Adipocyte (in vitro differentiated cells): Measurements from ENCODE around the gene ASRGL1.

Experiments
- DNase-seq: peaks from one replicate; pipeline ENCODE4 v3.0.0-alpha.2; 2015; ENCODE audit warnings: low read depth
- H3K27me3 ChIP-seq: replicated peaks from 2 replicates; pipeline ENCODE4 v1.7.0; 2013; ENCODE audit warnings: mild to moderate bottlenecking, low read length, moderate library complexity; ENCODE audit not compliant: control insufficient read depth, insufficient read depth
- H3K36me3 ChIP-seq: 2 replicates; pipeline ENCODE4 v1.7.0; 2013; ENCODE audit warnings: low read length, mild to moderate bottlenecking, moderate library complexity; ENCODE audit not compliant: control insufficient read depth, insufficient read depth, severe bottlenecking
- H3K4me1 ChIP-seq: 2 replicates; pipeline ENCODE4 v1.7.0; 2013; ENCODE audit warnings: mild to moderate bottlenecking, low read length, moderate library complexity; ENCODE audit not compliant: control insufficient read depth, insufficient read depth
- H3K4me3 ChIP-seq: 2 replicates; pipeline ENCODE4 v1.7.0; 2013; ENCODE audit warnings: mild to moderate bottlenecking, low read length, moderate library complexity
- H3K9ac ChIP-seq: 2 replicates; pipeline ENCODE4 v1.7.0; 2013; ENCODE audit warnings: mild to moderate bottlenecking, low read length, moderate library complexity
- H3K9me3 ChIP-seq: 2 replicates; pipeline ENCODE4 v1.7.0; 2013; ENCODE audit warnings: mild to moderate bottlenecking, low read length, moderate library complexity; ENCODE audit not compliant: control insufficient read depth

ASRGL1 gene

GRCh38 chr11:62433904-62434276 lies 96.6 kb downstream of the ASRGL1 start:
- no peak for DNase-seq
- no peaks in the 10 kb centered on the region for H3K27me3 ChIP-seq
- H3K36me3 ChIP-seq: no peaks in the 10 kb centered on the region
- no peak overlapping the region for H3K9ac ChIP-seq
- no peaks in the 10 kb centered on the region for H3K9me3 ChIP-seq
- H3K4me1 ChIP-seq: peaks cover 13% of the 10 kb centered on the region
- no peak overlapping the region for H3K4me3 ChIP-seq

GRCh38 chr11:62435846-62436660 lies 98.8 kb downstream of the ASRGL1 start:
- Histone ChIP-seq H3K9ac (no peak overlapping the region), H3K36me3 (no peaks in the 10 kb centered on the region), H3K4me1 (peaks cover 19% of the 10 kb centered on the region), H3K4me3 (no peak overlapping the region), H3K27me3 (no peaks in the 10 kb centered on the region), H3K9me3 (no peaks in the 10 kb centered on the region)
- DNase-seq: no peak

GRCh38 chr11:62437616-62438015 lies 100.4 kb downstream of the ASRGL1 start:
- H3K4me3 ChIP-seq: no peak overlapping the region
- peaks cover 15% of the 10 kb centered on the region for H3K4me1 ChIP-seq
- H3K27me3 ChIP-seq: no peaks in the 10 kb centered on the region
- H3K9ac ChIP-seq: no peak overlapping the region
- H3K36me3 ChIP-seq: no peaks in the 10 kb centered on the region
- no peak for DNase-seq
- no peaks in the 10 kb centered on the region for H3K9me3 ChIP-seq

GRCh38 chr11:62438641-62439040 lies 101.4 kb downstream of the ASRGL1 start:
- H3K36me3 ChIP-seq: no peaks in the 10 kb centered on the region
- no peak for DNase-seq
- H3K9ac ChIP-seq: no peak overlapping the region
- H3K4me3 ChIP-seq: no peak overlapping the region
- peaks cover 19% of the 10 kb centered on the region for H3K4me1 ChIP-seq
- no peaks in the 10 kb centered on the region for H3K27me3 ChIP-seq
- H3K9me3 ChIP-seq: no peaks in the 10 kb centered on the region

- peak overlapping the region; percentile 26 for H3K4me3 ChIP-seq
- no peaks in the 10 kb centered on the region for H3K36me3 ChIP-seq
- H3K9ac ChIP-seq: peak overlapping the region; percentile 49
- no peaks in the 10 kb centered on the region for H3K27me3 ChIP-seq
- no peaks in the 10 kb centered on the region for H3K9me3 ChIP-seq
- peaks cover 32% of the 10 kb centered on the region for H3K4me1 ChIP-seq
- DNase-seq: peak; percentile 55
Observed at GRCh38 chr11:62439785-62440602, 102.7 kb downstream of the ASRGL1 start.
